ENCODE data around the gene COMMD9. TPM values are rescaled to one million over a fixed set of nuclear protein-coding genes. Genes with fewer than 3 reads are reported as not detected.

The COMMD9 gene
- polyA plus RNA-seq, 1 of the 3 experiments (the other 2 are of a cell fraction) = 44.2 TPM

GRCh38 chr11:36254713-36255112, 34.5 kb downstream of the COMMD9 start:
- no peaks in the 10 kb centered on the region for H3K27me3 ChIP-seq (ENCODE audit: insufficient read depth)
- H2AFZ ChIP-seq (ENCODE audit: low read depth) = no peak overlapping the region
- H3K9me2 ChIP-seq = no peaks in the 10 kb centered on the region
- H3K4me3 ChIP-seq (ENCODE audit: low read depth in 2 of 2, low read length in 1 of 2) = no peak overlapping the region
- H3K79me2 ChIP-seq (ENCODE audit: insufficient read depth) = no peaks in the 10 kb centered on the region
- TF ChIP-seq NRF1 (IDR thresholded peaks at IDR 0.05; ENCODE audit: low read depth, low read length) (no peak), MXI1 (IDR thresholded peaks at IDR 0.05; ENCODE audit: low read depth, low read length) (no peak), MEF2A (IDR thresholded peaks at IDR 0.05; ENCODE audit: borderline replicate concordance, low read depth) (no peak), TCF12 (IDR thresholded peaks at IDR 0.05) (no peak), RFX5 (IDR thresholded peaks at IDR 0.05; ENCODE audit: low read length) (no peak), RAD21 (IDR thresholded peaks at IDR 0.05; ENCODE audit: low read length) (no peak), ELF1 (IDR thresholded peaks at IDR 0.05) (no peak)
- H3F3A ChIP-seq (replicated peaks; ENCODE audit: insufficient read depth) = no peaks in the 10 kb centered on the region
- no peaks in the 10 kb centered on the region for H3K9me3 ChIP-seq
- peaks cover 0 to 21% of the 10 kb centered on the region in 2 experiments; a peak in 2 of 4 replicates for H3K4me1 ChIP-seq (ENCODE audit: control insufficient read depth in 1 of 2, insufficient read depth in 2 of 2, low read depth in 1 of 2, low read length in 1 of 2)
- ChIA-PET POLR2A (no interaction called here), CTCF (interaction anchor here (1.1 to 3.1 kb wide), 3 partner anchors 11 to 640 kb away, joined by 6 to 26 read pairs (median 9); no protein-coding TSS in a partner anchor)
- no peak overlapping the region for H3K4me2 ChIP-seq
- no peak for DNase-seq
- H3K36me3 ChIP-seq (replicated peaks in 1 of 2; ENCODE audit: control insufficient read depth in 1 of 2, insufficient read depth in 2 of 2, low read length in 1 of 2) = no peaks in the 10 kb centered on the region
- H3K9ac ChIP-seq = no peak overlapping the region
- 67% methylated on average over 1 of the region's 1 CpG for WGBS (ENCODE audit: low lambda C conversion rate)
- no peaks in the 10 kb centered on the region for H4K20me1 ChIP-seq (ENCODE audit: insufficient read depth)
- no peak overlapping the region; a peak in 1 of 4 replicates for H3K27ac ChIP-seq (ENCODE audit: low read depth in 2 of 2, low read length in 1 of 2)

GRCh38 chr11:36253238-36253637, 36.0 kb downstream of the COMMD9 start:
- Histone ChIP-seq H3K27ac (ENCODE audit: low read depth in 2 of 2, low read length in 1 of 2) (peak overlapping the region in 1 of 2 experiments; percentile 91; a peak in 2 of 4 replicates), H3K4me3 (ENCODE audit: low read depth in 2 of 2, low read length in 1 of 2) (no peak overlapping the region), H3K9ac (no peak overlapping the region), H2AFZ (ENCODE audit: low read depth) (no peak overlapping the region), H3K4me1 (ENCODE audit: control insufficient read depth in 1 of 2, insufficient read depth in 2 of 2, low read depth in 1 of 2, low read length in 1 of 2) (peaks cover 10 to 19% of the 10 kb centered on the region in 2 experiments; a peak in 3 of 4 replicates), H3K9me3 (no peaks in the 10 kb centered on the region), H4K20me1 (ENCODE audit: insufficient read depth) (no peaks in the 10 kb centered on the region), H3K79me2 (ENCODE audit: insufficient read depth) (no peaks in the 10 kb centered on the region), H3F3A (replicated peaks; ENCODE audit: insufficient read depth) (no peaks in the 10 kb centered on the region), H3K9me2 (no peaks in the 10 kb centered on the region), H3K4me2 (no peak overlapping the region), H3K36me3 (replicated peaks in 1 of 2; ENCODE audit: control insufficient read depth in 1 of 2, insufficient read depth in 2 of 2, low read length in 1 of 2) (no peaks in the 10 kb centered on the region), H3K27me3 (ENCODE audit: insufficient read depth) (no peaks in the 10 kb centered on the region)
- ChIA-PET POLR2A (interaction anchor here (1.0 kb wide), 1 partner anchor 31 kb away, joined by 3 read pairs; no protein-coding TSS in a partner anchor), CTCF (interaction anchor here (0.6 to 3.1 kb wide), 6 partner anchors 9 to 638 kb away, joined by 3 to 26 read pairs (median 4); no protein-coding TSS in a partner anchor)
- peak; percentile 88 for DNase-seq
- TF ChIP-seq CHD2 (IDR thresholded peaks at IDR 0.05; ENCODE audit: low read length, partially characterized antibody) (peak; percentile 94), EZH2phosphoT487 (IDR thresholded peaks at IDR 0.05; ENCODE audit: borderline replicate concordance, low read depth) (no peak), SIN3A (IDR thresholded peaks at IDR 0.05; ENCODE audit: borderline replicate concordance, low read depth, low read length) (no peak), RCOR1 (IDR thresholded peaks at IDR 0.05; ENCODE audit: low read length) (peak; percentile 98), RFX5 (IDR thresholded peaks at IDR 0.05; ENCODE audit: low read length) (no peak), MXI1 (IDR thresholded peaks at IDR 0.05; ENCODE audit: low read depth, low read length) (peak; percentile 76), USF1 (IDR thresholded peaks at IDR 0.05; ENCODE audit: borderline replicate concordance, low read depth) (no peak), GATA2 (CRISPR knock-in tag; IDR thresholded peaks at IDR 0.05) (peak; percentile 99), FOXJ3 (CRISPR knock-in tag; IDR thresholded peaks at IDR 0.05) (peak; percentile 100), RXRA (IDR thresholded peaks at IDR 0.05; ENCODE audit: borderline replicate concordance, low read depth) (no peak), NFIC (IDR thresholded peaks at IDR 0.05; ENCODE audit: borderline replicate concordance) (no peak), FOXM1 (IDR thresholded peaks at IDR 0.05; ENCODE audit: low read depth) (no peak), IRF3 (IDR thresholded peaks at IDR 0.05; ENCODE audit: low read depth, low read length) (no peak), TCF12 (IDR thresholded peaks at IDR 0.05) (peak; percentile 76), RAD21 (IDR thresholded peaks at IDR 0.05; ENCODE audit: low read length) (peak; percentile 20; the same call in 1 of the 2 replicates), YY1 (IDR thresholded peaks at IDR 0.05; ENCODE audit: low read depth) (no peak), POLR2AphosphoS5 (IDR thresholded peaks at IDR 0.05; ENCODE audit: low read depth, low read length) (peak; percentile 34; the same call in 1 of the 2 replicates), SMC3 (IDR thresholded peaks at IDR 0.05; ENCODE audit: low read depth, low read length) (no peak), MEF2A (IDR thresholded peaks at IDR 0.05; ENCODE audit: borderline replicate concordance, low read depth) (no peak), EP300 (IDR thresholded peaks at IDR 0.05; ENCODE audit: borderline replicate concordance in 1 of 2, low read depth in 1 of 2, low read length in 1 of 2) (peak in 1 of 2 experiments; percentile 96; a peak in 2 of 4 replicates)
- WGBS (ENCODE audit: low lambda C conversion rate) = 35% methylated on average over 4 of the region's 5 CpGs
